Fibroblast of skin of left quadriceps (primary cell): Measurements from ENCODE around the gene LDB2.
A peak's percentile ranks its signal among the peaks of the same experiment; 100 is the strongest.

Source experiments
- DNase-seq, 2 experiments: peaks; one replicate each; pipeline ENCODE4 v3.0.0-alpha.2; 2013; ENCODE audit warnings: low read depth in 2 of 2

LDB2 gene

GRCh38 chr4:16884673-16885460 lies 13.6 kb downstream of the LDB2 start:
- no peak for DNase-seq

GRCh38 chr4:16883806-16884205 lies 14.6 kb downstream of the LDB2 start:
- no peak for DNase-seq

GRCh38 chr4:16881151-16881884 lies 17.1 kb downstream of the LDB2 start:
- DNase-seq, result no peak

GRCh38 chr4:16875487-16875886 lies 23.0 kb downstream of the LDB2 start:
- DNase-seq, result peak; percentile 68 to 72

- DNase-seq, result no peak
These were observed 28.7 kb downstream of the LDB2 start for GRCh38 chr4:16869594-16870245.

- no peak for DNase-seq
These were observed 29.8 kb downstream of the LDB2 start for GRCh38 chr4:16868674-16869073.

GRCh38 chr4:16867827-16868226 lies 30.6 kb downstream of the LDB2 start:
- DNase-seq, result no peak

GRCh38 chr4:16866974-16867373 lies 31.5 kb downstream of the LDB2 start:
- DNase-seq, result no peak

DNA sequence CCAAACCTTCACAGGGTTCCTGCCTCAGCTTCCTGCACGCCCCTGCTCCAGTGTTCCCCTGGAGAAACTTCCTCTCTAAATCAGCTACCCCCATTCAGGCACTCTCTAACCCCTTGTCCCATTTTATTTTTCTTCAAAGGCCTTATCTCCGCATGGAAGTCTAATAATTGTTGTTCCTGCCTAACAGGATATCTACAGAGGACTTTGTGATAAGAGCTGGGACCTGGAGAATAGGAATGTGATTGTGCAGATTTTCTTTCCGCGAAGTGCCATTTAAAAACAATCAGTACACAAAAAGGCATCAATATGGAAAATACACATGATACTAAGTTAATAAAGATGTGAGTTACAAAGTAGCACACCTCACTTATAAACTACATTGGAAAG lies 32.6 kb downstream of the LDB2 start:
- no peak for DNase-seq

GRCh38 chr4:16865209-16865896 lies 33.1 kb downstream of the LDB2 start:
- DNase-seq, result no peak

GRCh38 chr4:16864199-16864598 lies 34.2 kb downstream of the LDB2 start:
- DNase-seq, result no peak

- no peak for DNase-seq
These were observed 35.7 kb downstream of the LDB2 start for GRCh38 chr4:16862697-16863096.

- peak; percentile 95 to 96 for DNase-seq
These were observed 37.9 kb downstream of the LDB2 start for GRCh38 chr4:16860516-16860915.

- DNase-seq, result no peak
These were observed 39.4 kb downstream of the LDB2 start for GRCh38 chr4:16859031-16859430.

DNA sequence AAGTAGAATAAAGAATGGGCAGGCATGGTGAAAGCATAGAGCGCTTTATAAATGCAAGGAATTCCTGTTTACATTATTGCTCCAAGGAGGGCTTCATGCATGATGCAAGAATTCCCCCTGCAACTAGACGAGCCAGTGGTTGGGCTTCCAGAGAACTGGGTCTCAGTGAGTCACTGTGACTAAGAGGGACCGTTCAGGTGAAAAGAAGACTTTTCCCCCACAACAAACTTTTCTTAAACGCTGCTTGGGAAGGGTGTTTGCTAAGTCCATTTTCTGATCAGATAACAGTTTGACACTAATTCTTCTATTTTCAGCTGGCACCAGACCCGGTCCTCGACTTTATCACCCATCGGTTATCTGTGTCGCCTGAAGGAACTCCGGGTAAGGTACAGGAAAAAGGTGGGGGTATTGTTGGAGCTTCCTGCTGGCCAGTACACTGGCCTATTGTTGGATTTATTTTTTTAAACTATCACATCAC lies 40.1 kb downstream of the LDB2 start:
- peak; percentile 69 to 73 for DNase-seq

- DNase-seq, result no peak
These were observed 41.0 kb downstream of the LDB2 start for GRCh38 chr4:16857425-16857824.

- DNase-seq, result no peak
These were observed 44.8 kb downstream of the LDB2 start for GRCh38 chr4:16853640-16854039.

- DNase-seq, result no peak
These were observed 45.8 kb downstream of the LDB2 start for GRCh38 chr4:16852644-16853043.

DNA sequence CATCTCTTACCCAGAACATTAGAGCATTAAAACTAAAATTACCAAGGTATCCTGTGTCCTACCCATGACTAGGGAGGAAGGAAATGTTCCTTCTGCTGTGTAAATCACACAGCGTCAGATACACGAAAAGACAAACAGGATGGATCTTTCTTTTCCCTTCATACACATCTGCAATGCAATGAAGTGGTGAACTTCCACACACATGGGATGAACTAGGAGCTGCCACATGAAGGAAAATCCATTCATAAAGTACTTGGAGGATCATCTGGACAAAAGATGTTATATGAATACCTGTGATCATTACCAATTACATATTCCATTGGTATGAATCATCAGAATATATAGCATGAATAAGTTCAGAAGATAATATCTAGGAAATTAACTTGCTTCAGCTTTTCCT lies 46.2 kb downstream of the LDB2 start:
- DNase-seq, result peak; percentile 53

DNA sequence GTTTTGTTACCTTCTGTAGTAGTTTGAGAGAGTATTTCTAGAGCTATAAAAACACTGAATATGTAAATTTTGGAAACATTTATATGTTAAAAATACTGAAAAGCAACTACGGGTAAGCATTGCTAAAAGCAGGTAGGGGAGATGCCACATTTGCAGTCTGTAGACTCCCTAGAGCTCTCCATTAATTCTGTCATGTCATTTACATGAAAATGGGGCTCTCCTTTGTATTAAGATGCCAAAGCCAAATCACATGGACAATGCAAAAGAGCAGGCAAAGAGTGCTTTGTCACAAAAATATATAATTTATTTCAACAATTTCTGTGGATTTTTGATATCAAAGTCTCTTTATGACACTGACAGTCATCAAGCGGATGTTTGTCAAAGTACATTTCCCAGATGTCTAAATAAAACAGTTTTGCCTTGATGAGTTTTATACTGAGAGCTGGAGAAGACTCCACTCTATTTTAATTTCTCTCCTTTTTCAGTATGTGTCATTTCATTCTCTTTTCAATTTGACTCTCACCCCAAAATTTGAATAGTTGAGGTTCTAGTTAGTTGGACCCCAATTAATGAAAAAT lies 51.8 kb downstream of the LDB2 start:
- DNase-seq, result no peak

DNA sequence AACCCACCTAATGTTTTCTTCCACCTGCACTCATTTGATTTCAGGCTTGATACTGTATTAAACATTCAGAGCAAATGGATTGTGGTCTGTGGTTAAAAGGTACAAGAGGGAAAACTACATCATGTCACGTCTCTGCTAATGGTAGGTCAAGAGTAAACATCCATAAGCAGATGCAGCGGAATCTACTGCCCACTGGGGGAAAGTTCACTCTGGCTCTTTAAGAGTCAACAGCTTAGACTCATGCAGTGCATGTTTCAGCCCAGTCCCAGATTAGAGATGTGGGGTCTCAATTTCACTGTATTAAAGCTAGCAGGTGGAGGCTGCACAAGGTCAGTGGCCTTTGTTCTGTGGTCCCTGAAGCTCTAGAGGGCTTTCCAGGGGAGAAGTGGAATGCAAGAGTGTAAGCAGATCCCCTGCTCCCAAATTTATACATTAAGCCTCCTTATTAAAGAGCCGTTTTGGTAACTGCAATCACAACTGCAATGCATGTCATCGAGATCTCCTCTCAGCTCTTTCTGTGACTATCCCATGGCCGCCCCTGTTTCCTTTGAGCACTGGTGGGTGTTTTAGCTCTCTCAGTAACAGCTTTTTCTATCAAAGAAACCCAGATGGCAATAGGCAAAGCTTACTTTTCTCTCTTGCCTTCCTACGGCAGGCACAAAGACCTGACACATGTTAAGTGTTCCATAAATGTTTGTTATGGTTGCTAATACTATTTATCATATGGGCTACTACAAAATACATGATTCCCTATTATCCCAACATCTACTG lies 53.4 kb downstream of the LDB2 start:
- no peak for DNase-seq
